Pancreas (tissue), 10 donors: ENCODE data around the gene SCGN. TPM values are rescaled to one million over a fixed set of nuclear protein-coding genes. Genes with fewer than 3 reads are reported as not detected.

Experiments used
- ATAC-seq, 4 donors: fragments of 200-7000 bp; cut with Tn5 transposase; one replicate each; pipeline versions ENCODE4 v1.8.0 to v1.9.1; 2020; ENCODE audit warnings: mild to moderate bottlenecking in 4 of 4, moderate library complexity in 4 of 4
- DNase-seq, 6 donors: peaks; one replicate each; pipeline ENCODE4 v3.0.0-alpha.2; 2020
- FAIRE-seq: peaks from 2 replicates; lab custom pipeline; 2012; peaks lifted over from hg19 to GRCh38; lab: Jason Lieb, UNC
- H3K27ac ChIP-seq, 4 donors: fragments of 200-600 bp; sonication (generic); 1 replicate in 3 of 4; 2 replicates in 1 of 4; pipeline versions ENCODE4 v1.5.0 to v1.8.0; 2020
- H3K27me3 ChIP-seq, 4 donors: fragments of 200-600 bp; one replicate each; pipeline ENCODE4 v1.8.0; 2021
- H3K36me3 ChIP-seq, 3 donors: fragments of 200-600 bp; sonication (generic) in 1 of 3; one replicate each; pipeline versions ENCODE4 v1.5.0 to v1.8.0; 2020 to 2021
- H3K4me1 ChIP-seq, 3 donors: fragments of 200-600 bp; one replicate each; pipeline ENCODE4 v1.8.0; 2021
- H3K4me3 ChIP-seq, 4 donors: fragments of 200-600 bp; sonication (generic) in 2 of 4; one replicate each; pipeline versions ENCODE4 v1.5.0 to v1.8.0; 2020 to 2021
- H3K9me3 ChIP-seq, 4 donors: fragments of 200-600 bp; one replicate each; pipeline ENCODE4 v1.8.0; 2021
- CTCF ChIP-seq, 4 donors: fragments of 200-600 bp; sonication (generic) in 3 of 4; IDR thresholded peaks; one replicate each; pipeline versions ENCODE4 v1.5.0 to v1.8.0; 2021; ENCODE audit warnings: antibody characterized with exemption in 4 of 4
- WGBS, 2 donors: extraction: QIAGEN DNeasy Blood & Tissue Kit; methylation state at CpG; one replicate each; pipeline ENCODE4 v1.1.7; 2013; 5-methylcytosine and 5-hydroxymethylcytosine counted together
- intact Hi-C, 3 donors: fragments of 100-400 bp; cut with DNase I; formaldehyde crosslinking; loops; one replicate each; pipeline versions ENCODE4 v1.11.1 to v1.14.2; 2022
- polyA plus RNA-seq, 2 donors: library from polyadenylated mRNA; stranded (reverse); fragments of 200-250 nt; gene quantifications; one replicate each; pipeline ENCODE4 v1.2.3, GENCODE V29; 2013
- total RNA-seq, 6 donors: library from RNA; stranded (reverse); fragmentation: NEBNext Ultra II Directional in 4 of 6; extraction: Animal tissue kit (Norgen Biotek cat#: 25700) in 4 of 6; gene quantifications; one replicate each; pipeline versions ENCODE4 v1.2.1 to v1.2.4, GENCODE V29; 2021 to 2023
- donor health status: healthy with polysubstance abuse.
- donor health status: DM: no; HTN: no; CAD: no; lungs with moderate emphysema.
- donor health status: DM: no; HTN: no; CAD: no.
- donor health status: control.
- donor health status: control.
- donor health status: Bipolar disorder and iron deficiency.
- donor health status: DM: yes; HTN: yes; CAD: no.
- donor health status: DM: no; HTN: no; CAD: no.
- donor health status: DM: no; HTN: no; CAD: no.
- donor health status: DM: yes; HTN: yes; CAD: no.

SCGN gene
- total and polyA plus RNA-seq, 8 donors, result 13.4 to 224 (median 30.3) TPM

GRCh38 chr6:25749837-25750236 is 97.8 kb downstream of the SCGN start:
- no peak for FAIRE-seq
- TF ChIP-seq CTCF (IDR thresholded peaks at IDR 0.05), result no peak
- Histone ChIP-seq H3K27ac (peak overlapping the region in 2 of 4 donors; percentile 62 to 68), H3K4me1 (no peaks in the 10 kb centered on the region), H3K27me3 (no peaks in the 10 kb centered on the region), H3K36me3 (no peaks in the 10 kb centered on the region), H3K9me3 (no peaks in the 10 kb centered on the region), H3K4me3 (no peak overlapping the region)
- no peak for ATAC-seq
- WGBS, 2 donors, result 70 to 96% methylated on average over 2 of the region's 2 CpGs
- intact Hi-C loops, result no loop called here
- no peak for DNase-seq

- no peak for TF ChIP-seq CTCF (IDR thresholded peaks at IDR 0.05)
- H3K9me3 ChIP-seq, result no peaks in the 10 kb centered on the region
- DNase-seq (no peak), FAIRE-seq (no peak), ATAC-seq (no peak)
- H3K36me3 ChIP-seq, result no peaks in the 10 kb centered on the region
- H3K27ac ChIP-seq, result no peak overlapping the region
- no peak overlapping the region for H3K4me3 ChIP-seq
- H3K4me1 ChIP-seq, result peaks cover 0 to 2% (median 0%) of the 10 kb centered on the region in 3 donors
- 51 to 52% methylated on average over 3 of the region's 3 CpGs for WGBS, 2 donors
- intact Hi-C loops, result no loop called here
- H3K27me3 ChIP-seq, result no peaks in the 10 kb centered on the region
Measured at GRCh38 chr6:25750906-25751305, 98.9 kb downstream of the SCGN start.

Other genes starting within 250 kb of the SCGN start
- 10 to 100 TPM in 2 of 6 donors, 1 to 10 TPM in 4; 5.2 to 19.6 (median 8.0) TPM for gene SLC17A4, start 102.5 kb downstream of the SCGN start, total RNA-seq
- 10 to 100 TPM; 15.3 to 28.6 TPM for gene SLC17A4, start 102.5 kb downstream of the SCGN start, polyA plus RNA-seq
- gene SLC17A1, start 179.8 kb downstream of the SCGN start, total RNA-seq, result not detected
- gene SLC17A1, start 179.8 kb downstream of the SCGN start, polyA plus RNA-seq, result under 1 TPM in 1 of 2 donors, not detected in 1; 0.16 TPM
- gene SLC17A3, start 222.0 kb downstream of the SCGN start, total RNA-seq, result not detected
- gene SLC17A3, start 222.0 kb downstream of the SCGN start, polyA plus RNA-seq, result under 1 TPM in 1 of 2 donors, not detected in 1; 0.02 TPM